Fibroblast of skin of back (primary cell): ENCODE measurements around the gene LAMP1.
"Not testable (repeated sequence)": the region's sequence is repeated elsewhere in the genome, so short reads cannot be mapped to it uniquely, and the experiment has no call there.

Experiments
- DNase-seq: peaks from one replicate; pipeline ENCODE4 v3.0.0-alpha.2; 2013

The LAMP1 gene

DNA sequence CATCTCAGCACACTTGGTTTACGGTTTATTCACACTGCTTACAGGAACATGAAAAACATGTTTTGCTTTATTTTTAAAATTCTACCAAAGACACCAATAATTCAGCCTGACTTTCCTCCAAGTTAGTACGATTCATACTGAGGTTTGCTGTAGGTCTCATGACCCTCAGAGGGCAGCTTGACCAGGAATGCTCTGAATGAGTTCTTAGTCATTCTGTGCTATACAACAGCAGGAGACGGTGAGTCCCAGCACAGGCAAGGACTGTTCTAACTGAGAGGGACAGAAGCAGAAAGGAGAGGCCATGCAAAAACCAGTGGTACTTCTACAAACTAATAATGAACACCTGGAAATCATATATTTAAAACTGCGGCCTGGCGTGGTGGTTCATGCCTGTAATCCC lies 60.5 kb downstream of the LAMP1 start:
- DNase-seq: peak; percentile 32

DNA sequence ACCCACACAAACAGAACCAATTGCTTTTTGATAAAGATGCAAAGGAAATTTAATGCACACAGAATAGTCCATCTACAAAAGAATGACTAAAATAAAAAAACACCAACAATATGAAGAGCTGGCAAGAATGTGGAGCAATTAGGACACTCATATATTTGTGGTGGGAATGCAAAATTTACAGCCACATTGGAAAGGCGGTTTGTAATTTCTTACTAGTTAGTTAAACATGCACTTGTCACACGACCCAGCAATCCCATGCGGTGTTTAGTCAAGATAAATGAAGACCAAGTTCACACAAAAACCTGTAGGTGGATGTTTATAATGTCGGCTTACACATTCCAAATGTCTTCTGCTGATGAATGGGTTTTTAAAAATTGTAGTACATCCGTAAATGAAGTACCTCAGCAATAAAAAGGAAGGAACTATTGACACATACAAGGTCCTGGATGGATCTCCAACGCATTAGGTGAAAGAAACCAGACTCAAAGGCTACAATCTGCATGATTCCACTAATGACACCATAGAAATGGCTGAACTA lies 61.7 kb downstream of the LAMP1 start:
- no peak for DNase-seq

DNA sequence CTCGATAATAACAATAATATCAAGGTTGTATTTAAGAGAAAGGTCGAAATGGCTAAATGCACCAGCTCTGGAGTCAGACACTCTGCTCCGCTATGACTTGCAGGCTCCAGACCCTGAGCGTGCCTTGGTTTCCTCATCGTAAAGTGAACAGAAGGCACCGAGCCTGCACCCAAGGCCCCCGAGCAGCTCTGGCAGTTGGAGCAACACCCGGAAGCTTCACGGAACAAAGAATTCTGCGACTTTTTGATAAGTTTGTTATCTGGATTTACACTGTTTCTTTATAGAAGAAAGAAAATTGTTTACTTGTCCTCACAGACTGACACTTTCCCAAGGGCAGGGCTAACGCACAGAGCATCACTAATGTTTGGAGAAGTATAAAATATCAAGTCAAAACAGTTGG lies 62.5 kb downstream of the LAMP1 start:
- DNase-seq: no peak

DNA sequence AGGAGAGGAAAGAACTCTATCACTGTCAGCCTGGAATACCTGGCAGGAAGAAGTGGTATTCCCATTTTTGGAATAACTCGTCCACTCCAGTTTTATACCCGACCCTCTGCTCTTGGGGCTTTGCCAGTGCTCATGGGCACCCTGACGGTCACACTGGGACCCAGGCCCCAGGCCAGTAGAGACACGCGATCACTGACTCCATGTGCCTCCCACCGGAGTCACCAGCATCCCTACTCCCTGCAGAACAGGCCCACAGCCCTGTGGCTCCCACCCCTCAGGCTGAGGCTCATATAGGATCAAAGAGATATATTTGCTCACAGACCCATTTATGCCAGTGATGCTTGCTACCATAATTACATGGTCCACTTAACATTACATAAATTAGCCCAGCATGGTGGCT lies 63.4 kb downstream of the LAMP1 start:
- DNase-seq: no peak

DNA sequence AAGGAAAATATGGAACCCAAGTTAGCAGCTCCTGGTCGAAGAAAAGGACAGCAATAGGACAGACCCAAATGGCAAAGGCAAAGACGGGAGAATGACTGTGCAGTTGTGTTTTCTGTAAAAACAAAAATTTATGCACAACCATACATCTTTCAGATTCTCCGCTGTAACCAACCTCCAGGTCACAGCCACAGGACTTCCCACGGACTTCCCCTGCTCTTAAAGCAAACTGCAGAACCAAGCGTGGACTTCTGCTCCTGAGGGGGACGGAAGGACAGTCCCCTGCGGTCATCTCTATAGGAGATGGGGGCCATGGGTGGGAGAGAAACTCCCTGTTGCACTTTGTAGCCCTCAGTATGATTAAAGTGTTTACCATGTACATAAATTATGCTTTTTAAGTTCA lies 64.4 kb downstream of the LAMP1 start:
- DNase-seq: no peak

DNA sequence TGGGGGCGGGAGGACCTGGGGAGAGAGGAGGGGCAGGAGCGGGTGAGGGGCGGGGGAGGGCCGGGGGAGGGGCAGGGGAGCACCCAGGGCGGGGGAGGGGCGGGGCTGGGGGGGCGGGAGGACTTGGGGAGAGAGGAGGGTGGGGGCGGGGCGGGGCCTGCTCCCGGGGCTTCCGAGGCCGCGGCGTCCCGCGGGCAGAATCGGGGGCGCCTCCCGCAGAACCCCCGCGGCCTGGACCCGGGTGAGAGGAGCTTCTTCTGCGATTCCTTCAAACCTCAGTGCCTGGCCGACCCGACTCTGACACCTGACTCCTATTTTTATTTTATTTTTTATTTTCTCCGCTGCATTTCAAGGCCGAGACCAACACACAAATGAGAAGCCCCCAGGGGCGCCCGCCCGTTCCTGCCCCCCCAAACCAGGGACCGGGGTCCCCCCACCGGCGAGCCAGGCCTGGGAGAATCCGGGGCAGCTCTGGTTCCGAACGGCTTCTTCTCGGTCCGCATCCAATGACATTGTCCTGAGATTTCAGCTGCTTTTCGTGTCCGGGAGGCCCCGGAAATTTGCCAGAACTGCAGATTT lies 67.4 kb downstream of the LAMP1 start:
- no peak for DNase-seq

DNA sequence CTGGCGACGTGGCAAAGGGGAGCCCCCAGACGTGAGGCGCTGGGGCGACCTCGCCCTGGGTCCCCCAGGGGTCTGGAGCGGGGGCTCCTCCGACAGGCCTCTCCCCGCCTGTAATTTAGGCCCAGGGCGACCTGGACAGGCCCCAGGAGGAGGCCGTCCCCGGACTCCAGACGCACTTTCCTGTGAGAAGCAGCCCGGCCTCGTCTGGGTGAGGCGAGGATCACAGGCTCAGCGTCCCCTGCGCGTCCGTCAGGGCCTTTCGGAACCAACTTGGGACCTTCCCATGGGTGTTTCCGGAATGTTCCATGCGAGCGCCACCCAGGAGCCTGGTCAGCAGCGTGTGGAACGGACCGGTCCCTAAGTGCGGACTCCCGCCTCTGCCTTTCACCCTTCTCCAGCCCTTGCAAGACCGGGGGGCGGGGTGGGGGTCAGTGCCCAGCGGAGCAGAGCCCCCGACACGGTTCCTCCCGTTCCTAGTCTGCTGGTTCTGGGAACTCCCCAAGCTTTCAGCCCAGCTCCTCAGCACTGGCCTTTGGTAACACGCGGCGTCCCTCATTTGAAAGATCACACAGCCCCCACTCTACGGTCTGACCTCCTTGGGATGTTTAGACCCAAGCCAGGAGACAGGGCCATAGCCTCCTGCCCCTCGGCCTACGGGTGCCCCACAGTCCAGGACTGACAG lies 68.0 kb downstream of the LAMP1 start:
- DNase-seq: no peak

DNA sequence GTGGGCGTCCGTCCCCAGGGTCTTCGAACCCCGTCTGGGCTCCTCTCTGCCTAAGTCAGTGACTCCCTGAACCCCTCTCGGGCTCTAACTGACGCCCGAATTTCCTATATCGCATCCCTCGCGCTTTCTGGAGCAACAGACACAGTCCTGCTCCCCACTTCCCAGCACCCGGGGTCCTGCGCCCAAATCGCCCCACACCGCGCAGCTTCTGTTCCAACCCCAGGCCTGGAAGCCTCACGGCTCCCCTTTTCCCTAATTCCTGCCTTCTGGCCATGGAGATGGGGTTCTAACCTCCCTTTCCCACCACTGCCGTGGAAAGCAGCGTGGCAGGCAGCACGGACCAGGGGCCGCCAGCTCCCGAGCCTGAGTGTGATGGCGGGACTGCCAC lies 68.5 kb downstream of the LAMP1 start:
- DNase-seq: no peak

DNA sequence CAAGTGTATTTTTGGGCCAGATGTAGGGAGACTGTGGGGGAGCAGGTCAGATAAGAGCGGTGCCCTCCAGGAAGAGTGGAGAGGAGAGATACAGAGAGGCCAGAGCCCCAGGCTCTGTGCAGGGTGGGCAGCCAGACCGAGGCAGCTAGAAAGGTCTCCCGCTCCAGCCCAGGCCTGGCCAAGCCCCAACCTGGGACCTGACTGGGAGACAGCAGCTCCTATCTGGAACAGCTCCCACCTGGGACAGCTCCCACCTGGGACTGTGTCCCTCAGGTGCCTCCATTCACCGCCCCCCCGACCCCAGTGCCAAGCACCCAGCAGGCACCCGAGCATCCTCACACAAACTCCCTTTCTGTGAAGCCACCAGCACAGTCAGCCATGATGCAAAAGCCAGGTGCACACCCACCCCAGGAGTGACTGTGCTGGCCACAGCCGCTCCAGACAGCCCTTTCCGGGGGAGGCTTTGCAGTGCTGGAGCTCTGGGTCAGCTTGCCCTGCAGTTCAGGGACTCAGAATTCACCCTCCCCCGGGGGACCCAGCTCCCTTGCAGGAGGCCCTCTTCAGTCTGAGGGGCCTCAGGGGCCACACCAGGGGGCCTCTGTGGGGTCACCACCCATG lies 69.0 kb downstream of the LAMP1 start:
- DNase-seq: no peak

DNA sequence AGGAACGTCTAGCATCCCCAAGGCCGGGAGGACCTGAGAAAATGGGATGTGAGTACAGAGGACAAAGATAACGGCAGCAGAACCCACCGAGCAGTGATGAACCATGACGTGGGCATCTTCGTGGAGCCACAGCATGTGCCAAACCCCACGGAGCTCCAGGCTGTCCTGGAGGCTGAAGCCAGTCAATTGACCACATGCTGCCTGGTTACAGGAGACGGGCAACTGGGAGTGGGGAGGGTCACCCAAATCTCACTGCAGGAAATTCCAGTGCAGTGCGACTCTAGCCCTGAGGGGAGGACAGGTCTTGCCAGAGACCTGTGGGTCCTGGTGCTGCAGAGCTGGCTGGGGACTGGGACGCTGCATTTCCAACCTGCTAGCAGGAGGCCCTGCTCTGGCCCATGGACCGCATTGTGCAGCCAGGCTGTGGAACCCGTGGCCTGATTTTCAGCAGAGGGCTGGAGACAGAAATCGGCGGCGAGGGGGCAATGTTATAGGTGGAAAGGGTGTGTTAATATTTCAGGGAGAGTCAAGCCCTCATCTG lies 70.1 kb downstream of the LAMP1 start:
- no peak for DNase-seq

DNA sequence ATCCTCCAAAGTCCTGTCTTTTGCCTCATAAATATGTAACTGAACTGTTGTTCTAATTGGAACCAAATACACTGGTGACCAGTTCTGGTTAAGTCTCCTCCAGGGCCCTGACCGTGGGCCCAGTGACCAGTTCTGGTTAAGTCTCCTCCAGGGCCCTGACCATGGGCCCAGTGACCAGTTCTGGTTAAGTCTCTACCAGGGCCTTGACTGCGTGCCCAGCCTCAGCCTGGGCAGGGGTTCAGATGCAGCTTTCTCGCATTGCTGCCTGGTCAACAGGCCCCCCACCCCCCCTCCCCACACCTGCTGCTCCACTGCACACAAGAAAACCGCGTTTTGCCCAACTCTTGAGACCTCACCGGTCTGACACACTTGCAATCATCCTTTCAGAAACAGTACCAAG lies 70.7 kb downstream of the LAMP1 start:
- DNase-seq: no peak

DNA sequence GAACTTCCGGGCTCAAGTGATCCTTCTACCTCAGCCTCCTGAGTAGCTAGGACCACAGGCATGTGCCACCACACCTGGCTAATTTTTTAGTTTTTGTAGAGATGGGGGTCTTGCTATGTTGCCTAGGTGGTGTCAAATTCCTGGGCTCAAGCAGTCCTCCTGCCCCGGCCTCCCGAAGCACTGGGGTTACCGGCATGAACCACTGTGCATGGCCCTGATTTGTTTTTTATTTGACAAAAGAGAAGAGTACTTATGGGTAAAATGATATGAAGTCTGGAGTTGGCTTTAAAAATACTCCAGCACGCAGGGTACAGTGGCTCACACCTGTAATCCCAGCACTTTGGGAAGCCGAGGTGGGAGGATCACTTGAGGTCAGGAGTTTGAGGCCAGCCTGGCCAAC lies 71.3 kb downstream of the LAMP1 start:
- DNase-seq: not testable (repeated sequence)

DNA sequence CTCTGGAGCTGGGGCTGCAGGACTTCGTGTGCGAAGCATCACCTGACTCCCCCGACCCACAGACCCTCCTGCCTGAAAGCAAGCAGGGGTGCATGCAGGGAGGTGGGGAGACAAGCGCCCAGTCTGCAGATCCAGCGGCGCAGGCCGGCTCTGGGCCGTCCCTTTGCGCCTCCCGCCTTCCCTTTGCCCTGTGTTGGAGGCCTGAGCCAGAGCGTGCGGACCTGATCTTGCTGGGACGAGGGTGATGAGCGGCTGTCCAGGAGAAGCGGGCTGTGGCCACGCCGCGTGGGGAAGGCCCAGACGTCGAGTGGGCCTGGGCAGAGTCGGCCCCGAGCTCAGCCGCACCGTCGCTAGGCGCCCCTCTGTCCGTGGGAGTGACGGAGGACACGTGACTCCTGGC lies 72.2 kb downstream of the LAMP1 start:
- no peak for DNase-seq

DNA sequence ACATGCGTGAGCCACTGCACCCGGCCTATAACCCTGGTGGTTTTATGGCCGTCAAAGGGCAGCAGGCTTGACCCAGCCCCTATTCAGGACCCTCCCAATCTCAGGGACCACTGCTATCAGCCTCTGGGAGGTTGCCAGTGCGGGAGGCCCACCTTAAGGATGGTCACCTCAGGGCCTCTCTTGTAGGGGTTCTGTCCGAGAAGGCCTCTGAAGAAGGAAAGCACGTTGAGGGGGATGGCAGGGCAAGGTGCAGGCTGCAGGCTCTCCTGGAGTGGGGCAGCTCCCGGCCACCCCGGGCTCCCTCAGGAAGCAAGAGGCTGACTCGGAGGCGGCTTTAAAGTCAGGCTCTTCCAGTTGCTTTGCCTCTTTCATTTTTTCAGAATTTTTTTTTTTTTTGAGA lies 72.8 kb downstream of the LAMP1 start:
- no peak for DNase-seq

DNA sequence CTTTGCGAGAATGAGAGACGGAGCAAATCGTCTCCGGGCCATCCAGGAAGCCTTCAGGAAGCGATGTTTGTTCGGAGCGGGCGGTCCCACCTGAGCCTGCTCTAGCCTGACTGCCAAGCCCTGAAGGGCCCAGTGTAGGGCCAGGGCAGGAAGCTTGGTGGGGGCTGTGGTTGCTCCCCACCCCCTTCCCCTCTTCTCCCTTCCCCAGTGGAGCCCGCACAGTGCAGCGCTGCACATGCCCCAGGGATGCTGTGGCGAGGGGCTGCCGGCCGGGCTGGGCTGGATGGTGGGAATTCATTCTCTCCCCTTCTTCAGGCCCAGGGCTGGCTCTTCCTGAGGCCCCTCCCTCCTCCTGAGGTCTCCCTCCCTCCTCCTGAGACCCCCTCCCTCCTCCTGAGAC lies 74.0 kb downstream of the LAMP1 start:
- no peak for DNase-seq

DNA sequence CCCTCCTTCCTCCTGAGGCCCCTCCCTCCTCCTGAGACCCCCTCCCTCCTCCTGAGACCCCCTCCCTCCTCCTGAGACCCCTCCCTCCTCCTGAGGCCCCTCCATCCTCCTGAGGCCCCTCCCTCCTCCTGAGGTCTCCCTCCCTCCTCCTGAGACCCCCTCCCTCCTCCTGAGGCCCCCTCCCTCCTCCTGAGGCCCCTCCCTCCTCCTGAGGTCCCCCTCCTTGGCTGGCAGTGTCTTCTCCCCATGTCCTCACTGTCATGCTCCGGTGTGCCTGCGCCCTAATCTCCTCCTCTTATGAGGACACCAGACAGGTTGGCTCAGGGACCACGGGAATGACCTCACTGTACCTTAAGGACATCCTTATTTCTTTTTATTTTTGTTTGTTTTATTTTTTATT lies 74.7 kb downstream of the LAMP1 start:
- DNase-seq: not testable (repeated sequence)
